GM20000 (cell line): ENCODE results near the gene UBXN2A.

ENCODE experiments used
- DNase-seq: peaks from one replicate; pipeline ENCODE4 v3.0.0; 2012; ENCODE audit warnings: low spot score
- TF ChIP-seq, protein P1 (sequence below): IDR thresholded peaks from 2 replicates; pipeline ENCODE4 v1.5.1; 2012; ENCODE audit warnings: mild to moderate bottlenecking, control low read depth; ENCODE audit errors: extremely low read depth, missing control alignments

The UBXN2A gene

DNA sequence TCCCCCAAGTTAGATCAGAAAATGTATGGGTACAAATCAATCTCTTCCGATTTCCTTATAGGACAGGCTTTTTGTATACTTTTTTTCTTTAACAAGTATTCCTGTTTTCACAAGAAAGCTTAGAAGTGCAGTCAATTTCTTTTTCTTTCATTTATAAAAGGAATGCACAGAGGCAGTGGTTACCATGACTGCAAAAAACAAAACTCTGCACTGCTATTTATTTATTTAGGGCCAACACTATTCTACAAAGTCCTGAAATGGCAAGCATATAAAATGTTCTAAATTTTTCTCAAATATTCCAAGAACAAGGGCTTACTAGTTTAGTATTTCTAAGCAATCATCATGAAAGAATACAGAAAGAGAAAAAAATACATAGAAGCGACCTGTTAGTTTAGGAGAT, 35.6 kb upstream of the UBXN2A start:
- no peak for DNase-seq

DNA sequence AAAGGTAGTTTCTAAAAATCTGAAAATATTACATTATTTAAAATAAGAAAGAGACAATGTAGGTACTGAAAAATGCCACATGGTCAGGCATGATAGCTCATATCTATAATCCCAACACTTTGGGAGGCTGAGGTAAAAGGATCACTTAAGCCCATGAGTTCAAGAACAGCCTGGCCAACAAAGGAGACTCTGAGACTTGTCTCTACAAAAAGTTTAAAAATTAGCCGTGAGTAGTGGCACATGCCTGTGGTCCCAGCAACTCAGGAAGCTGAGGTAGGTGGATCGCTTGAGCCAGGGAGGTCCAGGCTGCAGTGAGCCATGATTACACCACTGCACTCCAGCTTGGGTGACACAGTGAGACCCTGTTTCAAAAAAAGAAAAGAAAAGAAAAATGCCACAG, 35.1 kb upstream of the UBXN2A start:
- TF ChIP-seq, protein P1, sequence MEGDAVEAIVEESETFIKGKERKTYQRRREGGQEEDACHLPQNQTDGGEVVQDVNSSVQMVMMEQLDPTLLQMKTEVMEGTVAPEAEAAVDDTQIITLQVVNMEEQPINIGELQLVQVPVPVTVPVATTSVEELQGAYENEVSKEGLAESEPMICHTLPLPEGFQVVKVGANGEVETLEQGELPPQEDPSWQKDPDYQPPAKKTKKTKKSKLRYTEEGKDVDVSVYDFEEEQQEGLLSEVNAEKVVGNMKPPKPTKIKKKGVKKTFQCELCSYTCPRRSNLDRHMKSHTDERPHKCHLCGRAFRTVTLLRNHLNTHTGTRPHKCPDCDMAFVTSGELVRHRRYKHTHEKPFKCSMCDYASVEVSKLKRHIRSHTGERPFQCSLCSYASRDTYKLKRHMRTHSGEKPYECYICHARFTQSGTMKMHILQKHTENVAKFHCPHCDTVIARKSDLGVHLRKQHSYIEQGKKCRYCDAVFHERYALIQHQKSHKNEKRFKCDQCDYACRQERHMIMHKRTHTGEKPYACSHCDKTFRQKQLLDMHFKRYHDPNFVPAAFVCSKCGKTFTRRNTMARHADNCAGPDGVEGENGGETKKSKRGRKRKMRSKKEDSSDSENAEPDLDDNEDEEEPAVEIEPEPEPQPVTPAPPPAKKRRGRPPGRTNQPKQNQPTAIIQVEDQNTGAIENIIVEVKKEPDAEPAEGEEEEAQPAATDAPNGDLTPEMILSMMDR = no peak
- DNase-seq = no peak

More for the DNA sequence above, 35.6 kb upstream of the UBXN2A start:
- TF ChIP-seq, protein P1 = no peak

DNA sequence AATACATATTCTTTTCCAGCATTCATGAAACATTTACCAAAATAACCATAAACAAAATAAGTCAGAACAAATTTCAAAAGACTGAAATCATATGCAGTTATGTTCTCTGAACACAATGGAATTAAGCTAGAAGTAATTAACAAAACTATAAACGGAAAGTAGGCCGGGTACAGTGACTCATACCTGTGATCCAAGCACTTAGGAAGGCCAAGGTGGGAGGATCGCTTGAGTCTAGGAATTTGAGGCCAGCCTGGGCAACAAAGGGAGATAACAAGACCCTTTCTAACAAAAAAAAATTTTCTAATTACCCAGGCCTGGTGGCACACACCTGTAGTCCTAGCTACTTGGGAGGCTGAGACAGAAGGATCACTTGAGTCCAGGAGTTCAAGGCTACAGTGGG, 28.2 kb upstream of the UBXN2A start:
- no peak for DNase-seq
- TF ChIP-seq, protein P1 = no peak

DNA sequence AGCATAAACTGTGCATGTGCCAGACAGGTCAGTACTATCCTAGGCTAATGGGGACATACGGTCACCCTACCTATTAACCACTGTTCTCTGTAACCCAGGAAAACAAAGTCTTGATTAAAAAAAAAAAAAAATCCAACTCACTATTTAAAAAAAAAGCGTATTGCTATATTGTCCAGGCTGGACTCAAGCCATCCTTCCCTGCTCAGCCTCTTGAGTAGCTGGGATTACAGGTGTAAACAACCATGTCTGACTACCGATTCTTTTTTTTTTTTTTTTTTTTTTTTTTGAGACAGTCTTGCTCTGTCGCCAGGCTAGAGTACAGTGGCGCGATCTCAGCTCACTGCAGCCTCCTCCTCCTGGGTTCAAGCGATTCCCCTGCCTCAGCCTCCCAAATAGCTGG, 24.9 kb upstream of the UBXN2A start:
- no peak for DNase-seq

DNA sequence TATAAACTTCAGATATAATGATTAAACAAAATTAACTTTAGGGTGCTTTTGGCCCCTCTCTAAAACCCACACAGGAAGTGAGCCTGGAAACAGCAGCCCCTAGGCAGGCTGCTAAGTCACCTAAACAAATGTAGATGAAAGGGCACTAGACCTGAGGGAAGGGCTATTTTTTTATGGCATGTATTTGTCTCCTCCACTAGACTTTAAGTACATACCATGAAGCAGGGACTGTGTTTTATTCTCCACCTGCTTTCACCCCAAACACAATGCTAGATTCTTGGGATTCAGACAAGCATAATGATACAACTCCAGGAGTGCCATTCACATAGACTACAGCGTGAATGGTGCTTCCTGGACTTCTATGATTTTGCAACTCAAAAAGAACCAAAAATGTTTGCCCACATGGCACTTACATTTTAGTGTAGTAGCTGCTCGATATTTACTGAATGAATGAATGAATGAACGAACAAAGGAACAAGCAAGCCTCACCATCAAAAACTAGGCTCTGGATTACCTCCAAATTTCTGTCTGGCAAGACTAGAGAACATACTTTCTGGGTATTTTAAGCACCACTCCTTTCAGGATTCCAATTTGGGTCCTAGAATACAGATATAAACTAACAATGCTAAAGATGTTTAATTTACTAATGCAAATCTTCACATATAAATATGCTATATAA, 23.4 kb upstream of the UBXN2A start:
- no peak for DNase-seq
- TF ChIP-seq, protein P1 = no peak

More for the DNA sequence above, 24.9 kb upstream of the UBXN2A start:
- TF ChIP-seq, protein P1 = no peak

- TF ChIP-seq, protein P1 = no peak
- no peak for DNase-seq
These were observed 21.3 kb upstream of the UBXN2A start for GRCh38 chr2:23918837-23919489.

DNA sequence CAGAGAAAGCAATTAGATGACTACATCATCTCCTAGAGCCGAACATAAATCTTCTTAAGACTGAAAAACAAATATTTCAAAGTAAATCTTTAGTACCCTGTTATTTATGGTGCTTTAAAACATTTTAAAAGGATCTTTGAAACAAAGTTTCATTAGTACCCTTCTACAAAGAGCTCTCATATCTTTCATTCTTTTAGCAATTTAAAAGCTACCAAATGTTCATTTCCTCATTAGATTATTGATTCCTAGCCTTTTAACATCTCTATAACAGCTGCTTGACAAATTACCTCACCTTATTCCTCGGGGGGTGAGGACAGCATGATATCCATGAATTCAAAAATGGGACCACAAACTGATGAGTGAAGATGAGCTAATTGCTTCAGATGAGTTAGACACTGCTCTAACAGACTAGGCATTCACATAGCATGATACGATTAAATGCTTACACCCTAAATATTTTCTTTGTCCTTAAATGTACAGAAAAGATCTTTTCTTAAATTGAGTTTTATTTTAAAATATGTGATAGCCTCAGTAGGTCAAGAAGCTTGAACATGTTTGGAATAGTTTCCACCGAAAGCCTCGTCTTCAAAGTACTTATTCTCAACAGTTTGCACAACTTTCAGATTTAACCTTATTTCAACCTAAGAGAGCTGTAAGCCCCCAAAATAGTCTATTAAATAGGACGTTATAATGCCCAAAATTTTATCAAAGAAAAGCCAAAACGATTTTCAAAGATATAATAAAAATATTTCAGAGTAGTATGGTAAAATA, 15.5 kb upstream of the UBXN2A start:
- TF ChIP-seq, protein P1 = no peak
- no peak for DNase-seq
